PC-9 (cell line): ENCODE data around the gene NRXN2.

Experiments
- CTCF ChIP-seq: fragments of 200-600 bp; sonication (generic); conservative IDR thresholded peaks from 2 replicates; pipeline ENCODE4 v1.6.1; 2017; ENCODE audit warnings: mixed run types, antibody characterized with exemption, mild to moderate bottlenecking, moderate library complexity
- EZH2 ChIP-seq: fragments of 200-600 bp; sonication (generic); IDR thresholded peaks from 2 replicates; pipeline ENCODE4 v1.8.0; 2017; ENCODE audit warnings: antibody characterized with exemption, low read depth

GRCh38 chr11:64619811-64620380 lies 103.1 kb downstream of the NRXN2 start:
- TF ChIP-seq CTCF: no peak
- TF ChIP-seq EZH2: no peak
